GM18861 (cell line): ENCODE results near the gene SERPINE2.
A peak's percentile ranks its signal among the peaks of the same experiment; 100 is the strongest.

Source experiments
- ATAC-seq: cut with Tn5 transposase; IDR thresholded peaks from one replicate; pipeline ENCODE4 v1.9.1; 2021; ENCODE audit not compliant: unreplicated experiment

Gene SERPINE2

DNA sequence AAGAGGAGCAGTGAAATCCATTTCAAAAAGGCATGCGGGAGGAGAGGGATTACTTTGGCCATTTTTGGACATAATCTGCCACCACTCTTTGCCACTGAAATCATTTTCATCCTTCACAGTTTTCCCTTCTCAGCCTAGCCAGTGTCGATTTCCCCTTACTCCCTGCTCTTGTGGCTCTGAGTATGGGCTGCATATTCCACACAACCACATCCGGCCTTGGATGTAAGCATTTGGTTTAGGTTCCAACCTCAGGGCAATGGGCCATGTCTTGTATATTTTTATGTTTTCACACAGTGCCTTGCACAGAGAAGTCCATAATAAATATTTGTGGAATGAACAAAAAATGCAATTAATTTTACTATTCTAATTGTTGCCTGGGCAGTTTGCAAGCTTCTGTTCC lies 7.7 kb upstream of the SERPINE2 start:
- no peak for ATAC-seq

DNA sequence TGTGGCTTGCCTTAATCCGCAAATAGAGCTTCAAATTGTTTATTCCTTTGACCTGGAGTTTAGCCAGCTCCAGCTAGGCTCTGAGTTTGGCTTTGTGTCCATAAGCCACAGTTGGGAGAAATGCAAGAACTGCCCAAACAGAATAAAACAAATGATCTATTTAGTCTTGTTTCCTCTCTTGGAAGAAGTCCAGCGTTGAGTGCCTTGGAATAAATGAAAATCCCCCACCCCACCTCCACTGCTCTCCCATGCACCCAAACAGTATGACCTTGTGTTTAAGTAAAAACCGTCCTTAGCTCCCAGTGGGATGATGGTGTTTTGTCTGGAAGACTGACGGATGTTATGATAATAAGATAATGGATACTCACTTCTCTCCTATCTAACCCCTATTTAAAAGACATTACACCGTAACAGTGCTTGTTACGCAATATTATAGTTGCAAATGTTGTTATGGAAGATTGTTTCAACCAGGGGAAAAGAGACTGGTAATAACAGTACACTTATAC lies 3.2 kb upstream of the SERPINE2 start:
- no peak for ATAC-seq

DNA sequence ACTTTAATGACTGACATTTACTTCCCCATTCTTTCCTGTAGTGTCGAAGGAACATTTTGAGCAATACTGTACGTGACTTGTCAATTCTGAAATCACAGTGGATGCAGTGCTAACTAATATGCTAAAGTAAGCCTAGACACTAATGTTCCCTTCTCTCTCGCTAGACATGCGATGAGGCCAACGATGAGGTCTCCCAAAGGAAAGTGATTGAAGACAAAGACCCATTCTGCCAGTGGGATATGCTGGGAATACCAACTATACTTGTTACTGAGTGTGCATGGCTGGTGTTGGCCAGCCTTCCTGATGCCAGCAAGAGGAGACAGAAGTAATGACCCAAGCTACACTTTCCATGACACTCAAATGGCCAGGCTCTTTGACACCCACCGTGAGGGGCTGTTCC lies 2.5 kb upstream of the SERPINE2 start:
- no peak for ATAC-seq

- ATAC-seq, result no peak
Measured at GRCh38 chr2:224040753-224041152, 1.7 kb upstream of the SERPINE2 start.

DNA sequence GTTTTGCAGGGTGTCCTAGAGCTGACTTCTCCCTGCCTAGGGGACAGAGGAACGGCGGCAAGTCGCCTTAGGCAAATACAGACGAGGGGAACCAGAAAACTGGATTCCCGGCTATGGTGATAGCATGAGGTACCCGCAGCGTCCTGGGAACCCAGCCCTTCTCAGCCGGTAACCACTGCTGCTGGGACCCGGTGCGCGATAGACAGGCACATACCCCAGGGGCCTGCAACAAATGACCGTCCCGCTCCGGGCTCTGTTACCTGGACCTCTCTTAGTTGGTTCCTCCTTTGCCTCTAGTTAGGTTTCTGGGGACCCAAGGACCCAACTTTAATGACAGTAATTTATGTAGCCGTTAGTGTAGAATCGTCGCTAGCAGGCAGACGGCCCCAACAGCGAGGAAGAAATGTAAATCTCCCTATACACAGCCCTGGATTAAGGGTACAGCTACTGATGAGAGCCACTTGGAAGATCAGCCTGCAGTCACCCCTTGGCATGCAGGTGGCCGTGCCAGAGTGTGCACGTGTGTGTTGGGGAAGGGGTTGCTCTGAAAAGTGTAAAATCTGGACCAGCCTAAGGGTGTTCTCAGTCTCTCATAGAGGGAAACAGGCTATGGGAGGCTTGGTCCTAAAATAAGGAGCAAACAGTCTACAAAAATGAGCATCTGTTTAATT lies 819 bp upstream of the SERPINE2 start:
- ATAC-seq, result no peak

GRCh38 chr2:224038830-224039079 lies 331 bp downstream of the SERPINE2 start:
- peak; percentile 21 for ATAC-seq

DNA sequence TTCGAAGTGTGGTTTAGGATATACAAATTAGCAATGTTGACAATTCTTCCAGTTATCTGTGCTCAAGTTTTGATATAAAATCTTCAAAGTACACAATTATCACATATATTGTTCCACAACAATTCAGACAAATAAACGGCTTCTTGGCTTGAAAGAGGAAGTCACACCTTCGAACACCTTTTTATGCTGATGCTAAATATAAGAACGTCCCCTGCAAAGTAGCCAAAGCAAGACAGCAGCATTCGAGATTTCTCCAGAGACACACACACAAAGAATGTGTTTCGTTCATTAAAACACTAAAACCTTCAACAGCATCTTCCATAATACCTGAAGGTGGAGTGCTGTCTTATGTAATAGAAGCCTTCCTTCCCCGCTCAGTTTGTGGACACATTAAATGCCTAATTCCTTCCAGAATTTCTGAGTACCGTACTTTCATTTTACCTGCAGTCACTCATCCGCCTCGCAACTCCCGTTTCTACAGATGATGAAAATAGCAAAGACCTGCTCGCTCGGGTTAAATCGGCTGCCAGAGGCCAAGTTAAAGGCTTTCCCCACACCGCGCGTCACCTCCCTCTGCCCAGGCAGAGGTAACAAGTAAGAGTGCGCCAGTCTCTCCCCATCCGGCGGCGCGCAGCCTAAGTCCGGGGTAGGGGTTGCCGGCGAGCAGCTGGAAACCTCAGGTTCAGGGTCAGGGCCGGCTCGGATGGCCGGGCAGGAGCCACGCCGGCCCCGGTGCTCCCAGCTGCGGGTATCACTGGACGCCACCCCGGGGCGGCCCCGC lies 847 bp downstream of the SERPINE2 start:
- peak; percentile 55 for ATAC-seq

GRCh38 chr2:224036731-224037361 lies 2.2 kb downstream of the SERPINE2 start:
- no peak for ATAC-seq

DNA sequence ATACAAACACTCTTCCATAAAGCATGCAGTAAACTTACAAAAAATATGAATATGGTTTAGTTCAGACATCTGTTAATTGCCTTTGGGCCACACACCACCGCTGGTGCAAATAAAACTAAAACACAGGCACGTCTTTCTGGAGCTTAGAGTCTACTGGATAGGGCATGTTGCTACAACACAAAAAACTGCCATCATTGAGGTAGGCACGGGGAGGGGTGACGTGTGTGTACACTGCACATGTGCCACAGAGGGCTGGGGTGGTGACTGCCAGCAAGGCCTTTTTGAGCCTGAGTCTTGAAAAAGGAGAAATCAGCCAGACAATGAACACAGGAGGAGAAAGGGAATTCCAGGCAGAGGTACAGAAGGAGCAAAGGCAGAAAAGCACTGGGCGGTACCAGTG lies 5.1 kb downstream of the SERPINE2 start:
- ATAC-seq, result no peak

DNA sequence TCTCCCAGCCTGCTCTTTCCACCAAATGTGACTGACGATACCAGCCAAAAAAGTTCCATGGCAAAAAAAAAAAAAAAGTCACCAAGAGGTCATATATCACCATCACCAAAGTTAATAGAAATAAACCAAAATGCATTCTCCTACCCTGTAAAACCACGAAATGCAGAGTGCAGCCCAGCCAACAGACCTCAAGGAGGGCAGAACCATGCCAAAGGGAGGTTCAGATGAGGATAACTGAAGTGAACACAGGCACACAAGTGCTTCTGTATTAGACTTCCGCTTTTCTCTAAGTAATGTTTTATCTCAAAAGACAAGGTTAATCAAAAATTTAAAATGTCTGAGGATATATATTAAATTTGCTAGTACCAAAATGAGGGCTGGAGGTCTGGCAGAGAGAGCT lies 5.5 kb downstream of the SERPINE2 start:
- ATAC-seq, result no peak

DNA sequence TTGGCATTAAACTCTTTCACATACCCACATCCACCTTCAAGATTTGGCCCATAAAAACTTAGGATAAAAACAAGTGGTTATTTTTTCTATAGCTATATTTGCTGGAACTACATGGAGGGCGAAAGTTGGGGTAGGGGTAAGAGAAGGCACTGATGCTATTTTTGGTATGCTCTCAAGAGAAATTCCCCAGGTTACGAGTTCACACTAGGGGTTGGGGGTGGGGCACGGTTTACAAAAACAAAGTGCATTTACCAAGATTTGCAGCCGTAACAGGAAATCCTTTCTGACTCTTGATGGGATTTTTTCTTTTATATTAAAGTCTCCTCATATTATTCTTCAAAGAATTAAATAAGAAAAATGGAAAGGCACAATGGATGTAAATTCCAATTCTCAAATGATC lies 6.8 kb downstream of the SERPINE2 start:
- ATAC-seq, result no peak

DNA sequence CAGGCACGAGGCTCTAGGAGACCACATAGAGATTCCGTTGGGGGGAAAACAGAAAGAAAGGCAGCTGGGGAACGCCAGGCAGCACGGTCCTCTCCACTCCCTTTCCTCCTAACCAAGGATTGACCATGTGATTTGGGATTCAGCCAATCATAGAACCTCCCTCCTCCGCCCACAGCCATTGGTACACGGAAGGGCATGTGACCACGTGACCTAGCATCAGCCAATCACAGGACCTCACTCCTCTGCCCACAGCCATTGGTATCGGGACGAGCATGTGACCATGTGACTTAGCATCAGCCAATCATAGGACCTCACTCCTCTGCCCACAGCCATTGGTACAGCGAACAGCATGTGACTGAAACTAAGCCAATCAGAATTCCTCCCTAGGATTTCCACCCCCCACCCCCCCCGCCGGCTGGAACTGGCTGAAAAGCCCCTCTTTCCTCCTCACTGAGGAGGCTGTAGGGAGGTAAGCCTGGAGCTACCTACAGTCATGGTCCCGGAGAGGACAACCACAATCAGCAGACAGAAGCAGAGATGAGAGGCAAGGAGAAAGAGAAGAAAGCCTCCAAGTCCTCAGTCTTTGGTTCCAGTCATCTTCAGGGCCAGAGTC lies 7.6 kb downstream of the SERPINE2 start:
- no peak for ATAC-seq

DNA sequence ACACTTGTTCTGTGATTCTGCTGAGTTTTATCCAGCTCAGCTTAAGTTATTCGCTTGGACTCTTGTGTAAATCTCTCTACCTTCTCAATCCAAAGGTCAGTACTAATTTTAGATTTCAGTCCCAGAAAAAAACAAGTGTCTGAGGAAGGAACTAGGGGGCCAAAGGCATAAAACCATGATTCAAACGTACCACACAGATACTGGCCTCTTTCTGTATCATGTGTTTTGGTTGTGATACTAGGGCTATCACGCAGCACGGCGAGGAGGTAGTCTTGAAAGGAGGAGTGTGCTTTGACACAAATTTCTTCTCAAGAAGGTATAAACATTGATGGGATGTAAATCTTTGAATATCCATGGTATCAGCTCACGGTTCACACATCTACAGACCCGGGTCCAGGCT lies 8.3 kb downstream of the SERPINE2 start:
- ATAC-seq, result no peak

DNA sequence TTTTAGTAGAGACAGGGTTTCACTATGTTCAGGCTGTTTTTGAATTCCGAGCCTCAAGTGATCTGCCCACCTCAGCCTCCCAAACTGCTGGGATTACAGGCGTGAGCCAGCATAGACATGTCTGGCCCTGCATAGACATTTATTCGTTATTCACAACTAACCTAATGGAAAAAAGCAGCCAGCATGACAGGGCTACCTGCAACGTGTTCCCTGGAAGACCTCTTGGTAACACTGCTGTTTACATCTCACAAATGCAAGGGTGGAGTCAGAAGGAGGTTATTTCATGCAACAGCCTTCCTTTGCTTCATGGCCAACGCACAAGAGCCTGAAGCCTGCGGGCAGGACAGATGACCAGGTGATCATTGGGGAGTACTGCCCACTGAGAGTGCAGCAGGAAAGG lies 9.2 kb downstream of the SERPINE2 start:
- no peak for ATAC-seq

DNA sequence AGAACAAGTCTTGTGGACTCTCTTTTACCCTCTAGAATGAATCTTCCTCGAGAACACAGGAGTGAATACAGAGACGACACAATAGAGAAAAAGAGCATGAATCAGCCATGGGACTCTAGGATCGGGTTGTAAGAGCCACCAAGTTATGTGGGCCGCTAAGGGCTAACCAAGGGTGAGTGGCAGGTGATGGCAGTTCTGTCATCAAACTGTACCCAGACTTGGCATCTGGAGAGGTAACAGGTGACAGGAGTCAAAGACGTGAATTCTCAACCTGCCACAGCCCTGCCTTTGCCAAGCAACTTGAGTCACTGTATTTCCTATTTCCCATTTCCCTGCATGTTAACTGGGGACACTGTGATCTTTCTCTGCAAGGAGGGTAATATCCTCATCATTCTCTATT lies 11.2 kb downstream of the SERPINE2 start:
- ATAC-seq, result no peak

GRCh38 chr2:224027070-224027469 lies 12.0 kb downstream of the SERPINE2 start:
- no peak for ATAC-seq

GRCh38 chr2:224025874-224026273 lies 13.2 kb downstream of the SERPINE2 start:
- peak; percentile 97 for ATAC-seq

- no peak for ATAC-seq
Measured at GRCh38 chr2:224024270-224024669, 14.8 kb downstream of the SERPINE2 start.

GRCh38 chr2:224023188-224023587 lies 15.9 kb downstream of the SERPINE2 start:
- ATAC-seq, result no peak

DNA sequence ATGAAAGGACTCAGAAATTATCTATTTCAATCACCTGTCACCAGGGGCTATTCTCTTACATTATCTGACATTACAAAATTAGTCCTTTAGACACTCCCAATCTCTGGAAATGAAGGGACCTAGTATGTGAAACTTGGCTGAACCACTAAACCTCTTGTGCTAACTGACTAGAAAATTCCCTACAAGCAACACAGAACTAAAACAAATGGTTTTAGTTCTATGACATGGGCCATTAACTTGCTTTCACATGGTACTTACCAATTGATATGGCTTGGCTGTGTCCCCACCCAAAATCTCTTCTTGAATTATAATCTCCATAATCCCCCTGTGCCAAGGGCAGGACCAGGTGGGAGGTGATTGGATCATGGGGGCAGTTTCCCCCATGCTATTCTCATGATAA lies 16.6 kb downstream of the SERPINE2 start:
- ATAC-seq, result no peak

GRCh38 chr2:224020523-224020922 lies 18.6 kb downstream of the SERPINE2 start:
- ATAC-seq, result no peak

DNA sequence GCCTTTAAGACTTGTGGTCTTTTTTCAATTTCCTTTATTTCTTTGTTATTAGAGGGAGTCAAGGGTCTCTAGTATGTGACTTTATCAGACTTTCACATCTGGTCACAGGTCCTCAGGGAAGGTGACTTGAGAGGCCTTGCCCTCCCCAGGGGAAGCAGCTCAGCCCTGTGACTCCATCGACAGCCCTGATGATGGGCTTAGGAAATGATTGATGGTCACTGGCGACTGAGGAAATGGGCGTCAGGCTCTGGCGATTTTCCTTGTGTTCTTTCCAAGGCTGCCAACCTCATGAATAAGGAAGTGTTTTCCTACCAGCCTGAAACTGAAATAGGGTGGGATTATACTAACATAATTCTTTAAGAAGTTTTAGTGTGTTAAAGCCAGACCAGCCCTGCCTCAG lies 21.1 kb downstream of the SERPINE2 start:
- no peak for ATAC-seq
